WERI-Rb-1 (cell line): ENCODE results near the gene TOPBP1.

Experiments used
- DNase-seq: peaks from one replicate; pipeline ENCODE4 v3.0.0-alpha.2; 2020
- H3K27ac ChIP-seq: fragments of 250-450 bp; sonication (Bioruptor Pico); 2 replicates; pipeline ENCODE4 v1.5.1; 2020; ENCODE audit warnings: mild to moderate bottlenecking, moderate library complexity
- H3K27me3 ChIP-seq: fragments of 250-450 bp; sonication (Bioruptor Pico); 2 replicates; pipeline ENCODE4 v1.5.1; 2021; ENCODE audit warnings: mild to moderate bottlenecking, low read depth, moderate library complexity; ENCODE audit not compliant: insufficient read depth, severe bottlenecking
- H3K36me3 ChIP-seq: fragments of 250-450 bp; sonication (Bioruptor Pico); 2 replicates; pipeline ENCODE4 v1.5.1; 2020; ENCODE audit warnings: mild to moderate bottlenecking, moderate library complexity
- H3K4me3 ChIP-seq: 2 replicates; pipeline ENCODE4 v1.5.1; 2011; ENCODE audit warnings: low read depth, mild to moderate bottlenecking, control low read depth, low read length
- H3K9me3 ChIP-seq: fragments of 250-450 bp; sonication (Bioruptor Pico); 2 replicates; pipeline ENCODE4 v1.5.1; 2021; ENCODE audit warnings: mild to moderate bottlenecking, moderate library complexity; ENCODE audit not compliant: severe bottlenecking
- CTCF ChIP-seq: IDR thresholded peaks from 2 replicates; pipeline ENCODE4 v1.5.1; 2011; ENCODE audit warnings: low read depth, mild to moderate bottlenecking, control low read depth, inconsistent platforms, low read length

Gene TOPBP1

GRCh38 chr3:133659806-133660205, 1.9 kb downstream of the TOPBP1 start:
- Histone ChIP-seq H3K36me3 (peaks cover 36% of the 10 kb centered on the region), H3K9me3 (no peaks in the 10 kb centered on the region), H3K27ac (no peak overlapping the region), H3K27me3 (no peaks in the 10 kb centered on the region), H3K4me3 (no peak overlapping the region)
- DNase-seq = no peak
- TF ChIP-seq CTCF = no peak

GRCh38 chr3:133655731-133656515, 5.8 kb downstream of the TOPBP1 start:
- H3K27me3 ChIP-seq = no peaks in the 10 kb centered on the region
- H3K4me3 ChIP-seq = no peak overlapping the region
- H3K27ac ChIP-seq = no peak overlapping the region
- H3K36me3 ChIP-seq = peaks cover 61% of the 10 kb centered on the region
- no peak for TF ChIP-seq CTCF
- no peak for DNase-seq
- H3K9me3 ChIP-seq = no peaks in the 10 kb centered on the region

- Histone ChIP-seq H3K27ac (no peak overlapping the region), H3K27me3 (no peaks in the 10 kb centered on the region), H3K9me3 (no peaks in the 10 kb centered on the region), H3K36me3 (peaks cover 69% of the 10 kb centered on the region), H3K4me3 (no peak overlapping the region)
- no peak for DNase-seq
- no peak for TF ChIP-seq CTCF
Measured at GRCh38 chr3:133649486-133650068, 12.2 kb downstream of the TOPBP1 start.

- H3K9me3 ChIP-seq = no peaks in the 10 kb centered on the region
- no peak overlapping the region for H3K4me3 ChIP-seq
- H3K36me3 ChIP-seq = peaks cover 87% of the 10 kb centered on the region
- TF ChIP-seq CTCF = no peak
- no peak overlapping the region for H3K27ac ChIP-seq
- no peaks in the 10 kb centered on the region for H3K27me3 ChIP-seq
- DNase-seq = no peak
Measured at GRCh38 chr3:133644768-133645167, 17.0 kb downstream of the TOPBP1 start.

- TF ChIP-seq CTCF = no peak
- H3K9me3 ChIP-seq = no peaks in the 10 kb centered on the region
- H3K36me3 ChIP-seq = peaks cover 86% of the 10 kb centered on the region
- H3K27ac ChIP-seq = no peak overlapping the region
- no peak overlapping the region for H3K4me3 ChIP-seq
- H3K27me3 ChIP-seq = no peaks in the 10 kb centered on the region
- DNase-seq = no peak
Measured at GRCh38 chr3:133643611-133644010, 18.1 kb downstream of the TOPBP1 start.
